Thyroid gland (tissue), 4 donors: Measurements from ENCODE around the gene KCNJ12. TPM values are rescaled to one million over a fixed set of nuclear protein-coding genes. Genes with fewer than 3 reads are reported as not detected.
A peak's percentile ranks its signal among the peaks of the same experiment; 100 is the strongest.

Source experiments
- DNase-seq, 2 donors: peaks; one replicate each; pipeline ENCODE4 v3.0.0-alpha.2; 2019
- H3K27ac ChIP-seq, 3 donors: fragments of 200-600 bp; sonication (generic); 1 replicate in 2 of 3; 2 replicates in 1 of 3; pipeline ENCODE4 v1.5.1; 2016 to 2019; ENCODE audit warnings: mild to moderate bottlenecking in 1 of 3, moderate library complexity in 1 of 3
- H3K27me3 ChIP-seq: fragments of 200-600 bp; sonication (generic); one replicate; pipeline ENCODE4 v1.5.1; 2019
- H3K36me3 ChIP-seq, 2 donors: fragments of 200-600 bp; sonication (generic); one replicate each; pipeline ENCODE4 v1.5.1; 2016 to 2019
- H3K4me1 ChIP-seq, 2 donors: fragments of 200-600 bp; sonication (generic); one replicate each; pipeline ENCODE4 v1.5.1; 2017 to 2019
- H3K4me3 ChIP-seq, 3 donors: fragments of 200-600 bp; sonication (generic); replicated peaks in 1 of 3; 1 replicate in 2 of 3; 2 replicates in 1 of 3; pipeline ENCODE4 v1.5.1; 2016; ENCODE audit warnings: mild to moderate bottlenecking in 1 of 3
- H3K9me3 ChIP-seq: fragments of 200-600 bp; sonication (generic); one replicate; pipeline ENCODE4 v1.5.1; 2017
- POLR2A ChIP-seq, 2 donors: fragments of 450-650 bp; IDR thresholded peaks; one replicate each; pipeline ENCODE4 v1.6.1; 2017; ENCODE audit warnings: antibody characterized with exemption in 2 of 2, mild to moderate bottlenecking in 2 of 2, moderate library complexity in 1 of 2
- WGBS, 2 donors: methylation state at CpG; one replicate each; pipeline ENCODE4 v1.1.5; 2017; 5-methylcytosine and 5-hydroxymethylcytosine counted together
- intact Hi-C: fragments of 100-400 bp; cut with DNase I; formaldehyde crosslinking; loops from one replicate; pipeline ENCODE4 v1.15.1; 2023
- total RNA-seq, 4 donors: library from RNA; depleted of rRNA; stranded (reverse); fragments of >200 nt; gene quantifications; one replicate each; pipeline ENCODE4 v1.2.3, GENCODE V29; 2016
- TF ChIP-seq, protein P1 (sequence below), 6 experiments: fragments of 200-600 bp in 3 of 6; fragments of 450-650 bp in 3 of 6; sonication (generic) in 3 of 6; IDR thresholded peaks; one replicate each; pipeline ENCODE4 v1.5.1; 2016 to 2019; ENCODE audit warnings: antibody characterized with exemption in 6 of 6, mild to moderate bottlenecking in 2 of 6, inconsistent platforms in 1 of 6, moderate library complexity in 1 of 6

KCNJ12 gene
- total RNA-seq, 4 donors from 2014 or later = 0.56 to 2.7 (median 2.3) TPM

DNA sequence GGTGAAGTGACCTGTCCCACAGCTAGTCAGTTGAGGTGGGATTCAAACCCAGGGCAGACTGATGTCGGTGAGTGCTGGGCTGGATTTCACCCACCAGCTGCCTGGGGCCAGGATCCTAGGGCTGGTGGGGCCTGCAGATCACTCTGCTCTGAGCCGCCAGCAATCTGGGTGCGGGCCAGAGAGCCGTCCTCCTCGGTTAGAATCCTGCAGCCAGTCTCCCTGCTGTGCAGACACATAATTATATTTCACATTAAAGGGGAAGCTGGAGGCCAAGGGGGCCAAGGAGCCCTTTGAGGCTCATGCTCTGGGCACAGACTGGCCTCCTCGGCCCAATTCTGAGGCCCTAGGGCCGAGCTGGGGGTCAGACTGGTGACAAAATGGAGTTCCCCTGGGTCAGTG lies 996 bp upstream of the KCNJ12 start:
- H3K27ac ChIP-seq = no peak overlapping the region
- WGBS, 2 donors = 83 to 86% methylated on average over 3 to 7 of the region's 7 CpGs
- H3K4me3 ChIP-seq = no peak overlapping the region
- no peaks in the 10 kb centered on the region for H3K27me3 ChIP-seq
- intact Hi-C loops = loop anchor here (10.0 kb wide), 1 partner anchor 90 kb away; the partner anchor contains the start of gene MAP2K3
- peaks cover 6 to 39% of the 10 kb centered on the region in 2 donors for H3K4me1 ChIP-seq
- H3K36me3 ChIP-seq = no peaks in the 10 kb centered on the region
- no peak for TF ChIP-seq POLR2A (IDR thresholded peaks at IDR 0.05)
- TF ChIP-seq, protein P1, sequence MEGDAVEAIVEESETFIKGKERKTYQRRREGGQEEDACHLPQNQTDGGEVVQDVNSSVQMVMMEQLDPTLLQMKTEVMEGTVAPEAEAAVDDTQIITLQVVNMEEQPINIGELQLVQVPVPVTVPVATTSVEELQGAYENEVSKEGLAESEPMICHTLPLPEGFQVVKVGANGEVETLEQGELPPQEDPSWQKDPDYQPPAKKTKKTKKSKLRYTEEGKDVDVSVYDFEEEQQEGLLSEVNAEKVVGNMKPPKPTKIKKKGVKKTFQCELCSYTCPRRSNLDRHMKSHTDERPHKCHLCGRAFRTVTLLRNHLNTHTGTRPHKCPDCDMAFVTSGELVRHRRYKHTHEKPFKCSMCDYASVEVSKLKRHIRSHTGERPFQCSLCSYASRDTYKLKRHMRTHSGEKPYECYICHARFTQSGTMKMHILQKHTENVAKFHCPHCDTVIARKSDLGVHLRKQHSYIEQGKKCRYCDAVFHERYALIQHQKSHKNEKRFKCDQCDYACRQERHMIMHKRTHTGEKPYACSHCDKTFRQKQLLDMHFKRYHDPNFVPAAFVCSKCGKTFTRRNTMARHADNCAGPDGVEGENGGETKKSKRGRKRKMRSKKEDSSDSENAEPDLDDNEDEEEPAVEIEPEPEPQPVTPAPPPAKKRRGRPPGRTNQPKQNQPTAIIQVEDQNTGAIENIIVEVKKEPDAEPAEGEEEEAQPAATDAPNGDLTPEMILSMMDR (IDR thresholded peaks at IDR 0.05) = no peak
- H3K9me3 ChIP-seq = no peaks in the 10 kb centered on the region
- DNase-seq = no peak

GRCh38 chr17:21375757-21376080 lies 438 bp upstream of the KCNJ12 start:
- no peak overlapping the region for H3K4me3 ChIP-seq
- no peaks in the 10 kb centered on the region for H3K36me3 ChIP-seq
- no peak for DNase-seq
- TF ChIP-seq, protein P1 (IDR thresholded peaks at IDR 0.05) = no peak
- no peak for TF ChIP-seq POLR2A (IDR thresholded peaks at IDR 0.05)
- intact Hi-C loops = loop anchor here (10.0 kb wide), 1 partner anchor 91 kb away; the partner anchor contains the start of gene MAP2K3
- 39 to 71% methylated on average over 5 to 11 of the region's 11 CpGs for WGBS, 2 donors
- peaks cover 6 to 45% of the 10 kb centered on the region in 2 donors for H3K4me1 ChIP-seq
- H3K27me3 ChIP-seq = no peaks in the 10 kb centered on the region
- H3K9me3 ChIP-seq = no peaks in the 10 kb centered on the region
- H3K27ac ChIP-seq = no peak overlapping the region

- 7% methylated on average over 28 to 42 of the region's 80 CpGs for WGBS, 2 donors
- Histone ChIP-seq H3K4me1 (peaks cover 6 to 58% of the 10 kb centered on the region in 2 donors), H3K9me3 (no peaks in the 10 kb centered on the region), H3K36me3 (no peaks in the 10 kb centered on the region), H3K27ac (no peak overlapping the region), H3K27me3 (no peaks in the 10 kb centered on the region), H3K4me3 (peak overlapping the region; percentile 20 to 48 (median 25))
- no peak for TF ChIP-seq POLR2A (IDR thresholded peaks at IDR 0.05)
- TF ChIP-seq, protein P1 (IDR thresholded peaks at IDR 0.05) = no peak
- intact Hi-C loops = loop anchor here (10.0 kb wide), 1 partner anchor 92 kb away; the partner anchor contains the start of gene MAP2K3
- DNase-seq = peak; percentile 47 to 54
Observed at GRCh38 chr17:21376759-21377690, 868 bp downstream of the KCNJ12 start.

DNA sequence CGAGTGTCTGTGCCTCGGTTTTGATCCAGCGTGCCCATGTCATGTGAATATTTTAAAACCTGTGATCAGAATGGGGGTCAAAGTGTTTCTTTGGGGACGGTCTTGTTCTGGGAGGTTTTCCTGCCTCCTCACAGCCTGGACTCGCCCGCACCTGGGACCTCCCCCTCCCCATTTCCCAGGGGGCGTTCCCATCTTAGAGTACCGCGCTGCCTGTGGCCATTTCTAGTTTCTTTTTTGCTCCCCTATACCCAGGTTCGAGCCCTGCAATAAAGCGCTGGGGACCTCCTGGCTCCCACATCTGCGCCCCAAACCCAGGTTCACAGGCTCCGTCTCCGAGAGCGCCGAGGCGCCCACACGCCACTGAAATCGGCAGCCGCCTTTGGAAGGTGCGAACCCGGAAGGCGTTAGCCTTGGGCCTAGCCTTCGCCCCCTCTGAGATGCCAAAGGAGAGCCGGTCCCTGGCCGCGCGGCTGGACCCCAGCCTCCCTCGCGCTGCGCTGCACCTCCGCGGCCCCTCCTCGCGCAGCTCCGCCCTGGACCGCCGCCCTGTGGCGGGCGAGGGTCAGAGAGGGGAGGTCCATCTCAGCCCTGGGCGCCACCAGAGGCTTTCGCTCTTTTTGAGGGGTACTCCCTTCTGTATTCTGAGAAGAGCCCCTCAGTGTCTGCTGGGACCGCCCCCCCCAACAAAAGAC lies 1.7 kb downstream of the KCNJ12 start:
- 46 to 47% methylated on average over 17 to 24 of the region's 43 CpGs for WGBS, 2 donors
- intact Hi-C loops = loop anchor here (10.0 kb wide), 1 partner anchor 93 kb away; the partner anchor contains the start of gene MAP2K3
- H3K27ac ChIP-seq = no peak overlapping the region

More for the DNA sequence above, 1.7 kb downstream of the KCNJ12 start:
- peak overlapping the region in 1 of 3 donors; percentile 48 for H3K4me3 ChIP-seq
- no peaks in the 10 kb centered on the region for H3K36me3 ChIP-seq
- H3K27me3 ChIP-seq = no peaks in the 10 kb centered on the region
- peaks cover 6 to 66% of the 10 kb centered on the region in 2 donors for H3K4me1 ChIP-seq
- no peak for TF ChIP-seq POLR2A (IDR thresholded peaks at IDR 0.05)
- TF ChIP-seq, protein P1 (IDR thresholded peaks at IDR 0.05) = no peak
- DNase-seq = no peak
- no peaks in the 10 kb centered on the region for H3K9me3 ChIP-seq
